Nephron (organoid): ENCODE measurements around the gene GALNT16.

Experiments
- H3K27ac Mint-ChIP-seq, 3 experiments: 2 replicates each; pipeline ENCODE4 v1.8.0; 2020; ENCODE audit warnings: mixed read lengths in 3 of 3, mild to moderate bottlenecking in 2 of 3, moderate library complexity in 1 of 3
- H3K27me3 Mint-ChIP-seq: 2 replicates; pipeline ENCODE4 v1.8.0; 2021; ENCODE audit warnings: low read depth, mild to moderate bottlenecking, moderate library complexity, mixed read lengths
- H3K36me3 Mint-ChIP-seq: 2 replicates; pipeline ENCODE4 v1.8.0; 2020; ENCODE audit warnings: low read depth, mixed read lengths
- H3K4me1 Mint-ChIP-seq: 2 replicates; pipeline ENCODE4 v1.8.0; 2020; ENCODE audit warnings: mixed read lengths
- H3K4me3 Mint-ChIP-seq, 3 experiments: 2 replicates each; pipeline ENCODE4 v1.8.0; 2020; ENCODE audit warnings: mild to moderate bottlenecking in 3 of 3, mixed read lengths in 3 of 3, moderate library complexity in 2 of 3
- H3K9me3 Mint-ChIP-seq: 2 replicates; pipeline ENCODE4 v1.8.0; 2020; ENCODE audit warnings: mixed read lengths
- TF ChIP-seq, protein P1 (sequence below), 3 experiments: fragments of 200-600 bp; sonication (generic); IDR thresholded peaks; one replicate each; pipeline ENCODE4 v1.5.0; 2021; ENCODE audit warnings: antibody characterized with exemption in 3 of 3; ENCODE audit not compliant: unreplicated experiment in 3 of 3

The GALNT16 gene

GRCh38 chr14:69320581-69321365 is 60.8 kb downstream of the GALNT16 start:
- Mint-ChIP-seq H3K27me3 (peaks cover 5% of the 10 kb centered on the region), H3K36me3 (no peaks in the 10 kb centered on the region), H3K4me1 (peaks cover 26% of the 10 kb centered on the region), H3K9me3 (no peaks in the 10 kb centered on the region), H3K27ac (no peak overlapping the region), H3K4me3 (no peak overlapping the region)
- TF ChIP-seq, protein P1, sequence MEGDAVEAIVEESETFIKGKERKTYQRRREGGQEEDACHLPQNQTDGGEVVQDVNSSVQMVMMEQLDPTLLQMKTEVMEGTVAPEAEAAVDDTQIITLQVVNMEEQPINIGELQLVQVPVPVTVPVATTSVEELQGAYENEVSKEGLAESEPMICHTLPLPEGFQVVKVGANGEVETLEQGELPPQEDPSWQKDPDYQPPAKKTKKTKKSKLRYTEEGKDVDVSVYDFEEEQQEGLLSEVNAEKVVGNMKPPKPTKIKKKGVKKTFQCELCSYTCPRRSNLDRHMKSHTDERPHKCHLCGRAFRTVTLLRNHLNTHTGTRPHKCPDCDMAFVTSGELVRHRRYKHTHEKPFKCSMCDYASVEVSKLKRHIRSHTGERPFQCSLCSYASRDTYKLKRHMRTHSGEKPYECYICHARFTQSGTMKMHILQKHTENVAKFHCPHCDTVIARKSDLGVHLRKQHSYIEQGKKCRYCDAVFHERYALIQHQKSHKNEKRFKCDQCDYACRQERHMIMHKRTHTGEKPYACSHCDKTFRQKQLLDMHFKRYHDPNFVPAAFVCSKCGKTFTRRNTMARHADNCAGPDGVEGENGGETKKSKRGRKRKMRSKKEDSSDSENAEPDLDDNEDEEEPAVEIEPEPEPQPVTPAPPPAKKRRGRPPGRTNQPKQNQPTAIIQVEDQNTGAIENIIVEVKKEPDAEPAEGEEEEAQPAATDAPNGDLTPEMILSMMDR (IDR thresholded peaks at IDR 0.05; ENCODE audit: unreplicated experiment in 3 of 3): no peak

DNA sequence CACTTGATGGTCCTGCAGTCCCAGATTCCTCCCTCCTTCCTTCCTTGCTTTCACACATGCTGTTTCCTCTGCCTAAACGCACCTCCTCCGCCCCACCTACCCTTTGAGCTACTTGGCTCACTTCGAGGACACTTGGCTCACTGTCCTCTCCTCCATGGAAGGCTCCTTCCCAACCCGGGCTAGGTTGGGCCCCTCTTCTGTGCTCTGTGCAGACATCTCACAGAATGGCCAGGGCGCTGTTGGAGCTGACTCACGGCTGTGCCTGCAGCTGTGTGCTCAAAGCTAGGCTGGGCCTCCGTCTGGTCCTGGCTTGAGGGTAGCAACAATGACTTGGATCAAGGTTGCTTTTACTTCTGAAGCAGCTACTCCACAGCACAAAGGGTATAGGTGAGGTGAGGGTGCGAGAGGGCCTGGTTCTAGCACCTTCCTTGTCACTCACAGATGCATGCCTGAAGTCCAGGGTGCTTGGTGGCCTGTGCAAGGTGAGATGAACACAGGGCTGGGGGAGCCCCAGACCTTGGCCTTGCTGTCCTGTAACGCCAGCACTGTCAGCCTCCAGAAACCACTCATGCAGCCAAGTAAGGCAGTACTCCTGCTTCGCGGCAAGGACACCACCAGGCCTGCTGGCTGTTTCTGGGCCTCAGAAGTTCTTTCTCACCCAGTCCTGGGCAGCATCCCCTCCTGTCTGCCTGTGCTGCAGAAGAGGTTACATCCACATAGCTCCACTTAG is 61.8 kb downstream of the GALNT16 start:
- peaks cover 22% of the 10 kb centered on the region for H3K4me1 Mint-ChIP-seq
- H3K27me3 Mint-ChIP-seq: peaks cover 5% of the 10 kb centered on the region
- no peaks in the 10 kb centered on the region for H3K9me3 Mint-ChIP-seq
- peak overlapping the region in 2 of 3 experiments; percentile 7 for H3K27ac Mint-ChIP-seq
- TF ChIP-seq, protein P1 (IDR thresholded peaks at IDR 0.05; ENCODE audit: unreplicated experiment in 3 of 3): no peak
- no peak overlapping the region for H3K4me3 Mint-ChIP-seq
- no peaks in the 10 kb centered on the region for H3K36me3 Mint-ChIP-seq

DNA sequence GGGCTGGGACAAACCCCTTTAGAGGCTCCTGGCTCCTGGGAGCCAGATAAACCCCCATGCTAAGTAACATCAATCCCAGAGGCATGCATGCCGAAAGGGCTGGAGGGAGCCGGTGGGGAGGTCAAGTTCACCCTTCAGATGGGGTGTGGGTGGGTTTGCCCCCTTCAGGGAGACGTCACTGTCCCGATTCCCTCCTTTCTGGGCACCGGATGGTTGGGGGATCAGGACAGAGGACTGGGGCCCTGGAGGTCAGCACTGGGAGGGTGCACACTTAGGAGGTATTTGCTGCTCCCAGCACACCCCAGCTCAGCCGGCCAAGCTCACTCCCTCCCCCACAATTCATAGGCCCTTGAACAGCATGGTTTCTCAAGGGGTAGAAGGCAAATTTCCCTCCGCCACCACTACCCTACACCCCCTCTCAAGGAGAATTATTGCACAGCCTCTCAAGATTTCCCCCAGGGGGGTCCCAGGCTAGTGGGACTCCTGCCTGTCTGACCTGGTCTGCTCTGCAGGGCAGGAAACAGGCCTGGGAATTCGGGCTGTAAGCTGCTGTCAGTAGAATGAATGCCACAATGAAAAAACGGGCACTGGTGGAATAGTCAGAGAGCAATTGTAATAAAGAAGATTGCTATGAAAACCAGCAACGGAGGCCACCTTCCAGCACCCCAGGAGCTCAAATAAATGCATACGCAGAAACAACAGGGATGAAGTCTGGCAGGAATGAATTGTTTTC is 63.5 kb downstream of the GALNT16 start:
- Mint-ChIP-seq H3K9me3 (no peaks in the 10 kb centered on the region), H3K36me3 (no peaks in the 10 kb centered on the region), H3K27ac (peak overlapping the region; percentile 33 to 57 (median 49)), H3K4me1 (peaks cover 14% of the 10 kb centered on the region), H3K27me3 (peaks cover 5% of the 10 kb centered on the region), H3K4me3 (no peak overlapping the region)
- TF ChIP-seq, protein P1 (IDR thresholded peaks at IDR 0.05; ENCODE audit: unreplicated experiment in 3 of 3): no peak

- H3K27me3 Mint-ChIP-seq: peaks cover 5% of the 10 kb centered on the region
- H3K4me3 Mint-ChIP-seq: no peak overlapping the region
- no peaks in the 10 kb centered on the region for H3K36me3 Mint-ChIP-seq
- peaks cover 14% of the 10 kb centered on the region for H3K4me1 Mint-ChIP-seq
- H3K27ac Mint-ChIP-seq: peak overlapping the region; percentile 33 to 57 (median 49)
- TF ChIP-seq, protein P1 (IDR thresholded peaks at IDR 0.05; ENCODE audit: unreplicated experiment in 3 of 3): no peak
- no peaks in the 10 kb centered on the region for H3K9me3 Mint-ChIP-seq
Observed at GRCh38 chr14:69323999-69324282, 64.0 kb downstream of the GALNT16 start.

DNA sequence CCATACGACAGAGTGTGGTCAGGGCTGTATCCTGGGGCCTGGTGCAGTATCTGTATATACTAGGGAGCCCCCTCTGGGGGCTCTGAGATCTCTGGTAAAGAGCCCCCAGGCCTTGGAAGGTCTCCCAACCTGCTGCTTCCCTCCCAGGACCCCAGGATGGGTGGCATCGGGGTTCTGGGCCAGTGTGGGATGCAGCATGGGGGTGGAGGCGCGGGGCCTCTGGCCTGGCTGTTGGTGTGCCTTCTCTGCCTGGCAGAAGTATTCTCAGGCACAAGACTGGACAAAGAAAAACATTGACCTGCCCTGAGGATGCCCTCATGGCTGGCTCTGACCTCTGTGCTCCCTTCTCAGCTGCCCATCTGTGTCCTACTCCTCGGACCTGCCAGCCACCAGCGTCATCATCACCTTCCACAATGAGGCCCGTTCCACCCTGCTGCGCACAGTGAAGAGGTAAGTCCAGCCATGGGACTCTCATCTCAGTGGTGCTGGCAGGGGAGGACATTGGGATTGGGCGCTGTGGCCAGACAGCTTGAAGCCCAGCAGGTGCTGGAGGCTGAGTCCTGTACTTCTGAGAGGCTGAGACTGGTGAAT is 64.5 kb downstream of the GALNT16 start:
- H3K9me3 Mint-ChIP-seq: no peaks in the 10 kb centered on the region

More for the DNA sequence above, 64.5 kb downstream of the GALNT16 start:
- TF ChIP-seq, protein P1 (IDR thresholded peaks at IDR 0.05; ENCODE audit: unreplicated experiment in 3 of 3): no peak
- Mint-ChIP-seq H3K27ac (no peak overlapping the region), H3K36me3 (no peaks in the 10 kb centered on the region), H3K4me3 (no peak overlapping the region), H3K4me1 (peaks cover 14% of the 10 kb centered on the region), H3K27me3 (peaks cover 5% of the 10 kb centered on the region)
